Hair follicular keratinocyte (primary cell): ENCODE data around the gene GFM1. TPM values are rescaled to one million over a fixed set of nuclear protein-coding genes. Genes with fewer than 3 reads are reported as not detected.

Experiments used
- total RNA-seq: library from RNA; depleted of rRNA; stranded (reverse); fragments of >200 nt; gene quantifications from 2 replicates; pipeline ENCODE4 v1.2.3, GENCODE V29; 2015

The GFM1 gene
- 28.6 and 54.4 TPM in 2 replicates for total RNA-seq

GRCh38 chr3:158644345-158644908 lies at the start of gene GFM1:
GFM1 (plus strand) TSS chr3:158644527; CDS start chr3:158644635, 108 bp downstream.

GRCh38 chr3:158672215-158673176 lies 28.2 kb downstream of the GFM1 start, which contains the start of gene LXN:
LXN (minus strand) TSS chr3:158672648; CDS start chr3:158672478, 170 bp downstream.

DNA sequence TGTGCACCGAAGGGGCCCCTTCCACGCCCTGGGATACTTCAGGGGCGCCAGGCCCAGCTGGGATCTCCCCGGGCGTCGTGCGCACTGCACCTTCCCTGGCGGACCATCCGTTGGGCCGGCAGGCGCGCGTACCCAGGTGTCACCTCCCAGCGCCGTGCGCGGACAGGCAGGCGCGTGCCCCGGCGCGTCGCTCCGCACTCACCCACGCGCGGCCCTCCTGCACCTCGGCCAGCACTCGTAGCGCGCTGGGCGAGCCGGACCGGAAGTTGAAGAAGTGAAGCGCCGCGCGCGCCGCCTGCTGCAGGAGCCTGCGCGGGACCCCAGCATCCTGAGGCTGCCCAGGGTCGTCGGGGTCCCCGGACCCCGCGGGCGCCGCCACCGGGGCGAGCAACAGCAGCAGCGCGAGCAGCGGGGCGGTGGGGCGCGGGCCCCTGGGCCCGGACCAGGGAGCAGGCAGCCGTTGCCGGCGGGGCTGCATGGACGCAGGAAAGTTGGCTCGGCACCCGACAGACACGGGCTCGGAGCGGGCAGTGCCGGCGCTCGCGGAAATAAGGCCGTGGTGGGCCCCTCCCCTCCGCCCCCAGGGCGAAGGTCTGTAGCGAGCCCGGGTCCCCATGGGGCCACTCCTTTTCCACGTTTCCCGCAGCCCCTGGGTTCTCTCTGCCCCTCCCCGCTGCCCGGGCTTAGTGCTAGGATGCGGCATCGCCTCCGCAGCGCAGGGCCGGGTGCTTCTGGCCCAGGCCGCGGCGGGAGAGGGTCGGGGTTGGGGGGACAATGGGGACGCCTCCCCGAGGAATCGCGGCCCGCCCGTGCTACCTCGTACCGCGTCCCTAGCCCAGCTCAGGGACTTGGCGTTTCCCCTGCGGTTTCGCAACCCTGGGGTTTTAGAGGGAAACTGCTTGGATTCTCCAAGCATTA lies 87.9 kb downstream of the GFM1 start, which contains the start of gene RARRES1:
Gene RARRES1 (minus strand): TSS at position 520 of the 918 bp plus-strand sequence. CDS start 42 bp downstream, at position 478.

Other genes starting within 250 kb of the GFM1 start
- gene MLF1, start 73.3 kb upstream of the GFM1 start, total RNA-seq = 7.5 and 9.1 TPM in 2 replicates
- 7.6 and 8.3 TPM in 2 replicates for gene LXN, start 28.1 kb downstream of the GFM1 start, total RNA-seq
- gene RARRES1, start 87.9 kb downstream of the GFM1 start, total RNA-seq = not detected in 2 replicates
- gene MFSD1, start 157.5 kb downstream of the GFM1 start, total RNA-seq = 22.8 and 30.5 TPM in 2 replicates